Heart right ventricle (tissue), 16 donors: ENCODE measurements around the gene LBHD2. TPM values are rescaled to one million over a fixed set of nuclear protein-coding genes. Genes with fewer than 3 reads are reported as not detected.

Source experiments
- ATAC-seq, 8 donors: fragments of 200-7000 bp; cut with Tn5 transposase; one replicate each; pipeline ENCODE4 v1.9.1; 2020; ENCODE audit warnings: mild to moderate bottlenecking in 8 of 8, moderate library complexity in 8 of 8, moderate number of reproducible peaks in 1 of 8
- DNase-seq, 2 donors: peaks; one replicate each; pipeline ENCODE4 v3.0.0-alpha.2; 2020
- H3K27ac ChIP-seq, 10 donors: fragments of 200-600 bp; sonication (generic) in 2 of 10; one replicate each; pipeline versions ENCODE4 v1.5.0 to v1.8.0; 2020 to 2022; ENCODE audit warnings: mild to moderate bottlenecking in 3 of 10
- H3K27me3 ChIP-seq, 7 donors: fragments of 200-600 bp; one replicate each; pipeline ENCODE4 v1.8.0; 2021 to 2022; ENCODE audit warnings: mild to moderate bottlenecking in 2 of 7
- H3K36me3 ChIP-seq, 9 donors: fragments of 200-600 bp; sonication (generic) in 1 of 9; one replicate each; pipeline versions ENCODE4 v1.5.0 to v1.8.0; 2020 to 2022; ENCODE audit warnings: mild to moderate bottlenecking in 2 of 9
- H3K4me1 ChIP-seq, 9 donors: fragments of 200-600 bp; sonication (generic) in 1 of 9; one replicate each; pipeline versions ENCODE4 v1.5.0 to v1.8.0; 2020 to 2022; ENCODE audit warnings: mild to moderate bottlenecking in 4 of 9
- H3K4me3 ChIP-seq, 10 donors: fragments of 200-600 bp; sonication (generic) in 2 of 10; one replicate each; pipeline versions ENCODE4 v1.5.0 to v1.8.0; 2020 to 2022; ENCODE audit warnings: mild to moderate bottlenecking in 7 of 10, moderate library complexity in 2 of 10
- H3K9me3 ChIP-seq, 11 donors: fragments of 200-600 bp in 10 of 11; sonication (generic) in 2 of 11; one replicate each; pipeline versions ENCODE4 v1.5.0 to v1.8.0; 2013 to 2022; ENCODE audit warnings: mild to moderate bottlenecking in 2 of 11, control low read depth in 1 of 11, moderate library complexity in 1 of 11
- CTCF ChIP-seq, 9 donors: fragments of 200-600 bp; sonication (generic) in 2 of 9; IDR thresholded peaks; one replicate each; pipeline versions ENCODE4 v1.5.0 to v1.8.0; 2021 to 2022; ENCODE audit warnings: antibody characterized with exemption in 9 of 9, mild to moderate bottlenecking in 5 of 9, moderate library complexity in 1 of 9
- WGBS, 2 donors: extraction: QIAGEN DNeasy Blood & Tissue Kit; methylation state at CpG; one replicate each; pipeline ENCODE4 v1.1.7; 2013; ENCODE audit warnings: inconsistent platforms in 1 of 2; 5-methylcytosine and 5-hydroxymethylcytosine counted together
- intact Hi-C, 10 donors: fragments of 100-400 bp; cut with DNase I; formaldehyde crosslinking; loops; one replicate each; pipeline versions ENCODE4 v1.11.1 to v1.14.2; 2022
- polyA plus RNA-seq, 2 donors: library from polyadenylated mRNA; stranded (reverse); fragments of 200-250 nt; gene quantifications; one replicate each; pipeline ENCODE4 v1.2.3, GENCODE V29; 2013
- total RNA-seq, 10 donors: library from RNA; stranded (reverse); fragmentation: NEBNext Ultra II Directional in 3 of 10; extraction: Animal tissue kit (Norgen Biotek cat#: 25700) in 3 of 10; gene quantifications; one replicate each; pipeline versions ENCODE4 v1.2.1 to v1.2.4, GENCODE V29; 2021 to 2023
- donor health status: Arrhythmogenic right ventricular cardiomyopathy.
- donor health status: ischemic (EF 13 %, LVEDD 7.1; RV severe dilation, severe dysfunction).
- donor health status: healthy with polysubstance abuse.
- donor health status: DM: no; HTN: yes; CAD: no.
- donor health status: DM: no; HTN: no; CAD: no.
- donor health status: ischemic (EF 25% LVEDD 6.9; RV normal size, moderate dysfunction).
- donor health status: ischemic (EF 25% LVEDD 5.7; RV mildly dilated, moderate dysfunction).
- donor health status: healthy.
- donor health status: DM: yes; HTN: yes; CAD: no.
- donor health status: Ischemic cardiomyopathy.
- donor health status: ischemic (EF 35%, LVEDD 5.7; RV mildly dilated, moderate dysfunction).
- donor health status: nonischemic (EF 11% LVEDD 7.7; RV severe dilation, severe dysfunction).
- donor health status: DM: yes; HTN: yes; CAD: no.
- donor health status: PGD.
- donor health status: ischemic (EF 29% LVEDD 5.4; RV normal size, mild dysfunction).
- donor health status: nonischemic (EF 23%, LVEDD 6.1; RV moderate dilation, normal function).

Gene LBHD2
- total and polyA plus RNA-seq, 12 donors = 0.19 TPM; not detected in 11

DNA sequence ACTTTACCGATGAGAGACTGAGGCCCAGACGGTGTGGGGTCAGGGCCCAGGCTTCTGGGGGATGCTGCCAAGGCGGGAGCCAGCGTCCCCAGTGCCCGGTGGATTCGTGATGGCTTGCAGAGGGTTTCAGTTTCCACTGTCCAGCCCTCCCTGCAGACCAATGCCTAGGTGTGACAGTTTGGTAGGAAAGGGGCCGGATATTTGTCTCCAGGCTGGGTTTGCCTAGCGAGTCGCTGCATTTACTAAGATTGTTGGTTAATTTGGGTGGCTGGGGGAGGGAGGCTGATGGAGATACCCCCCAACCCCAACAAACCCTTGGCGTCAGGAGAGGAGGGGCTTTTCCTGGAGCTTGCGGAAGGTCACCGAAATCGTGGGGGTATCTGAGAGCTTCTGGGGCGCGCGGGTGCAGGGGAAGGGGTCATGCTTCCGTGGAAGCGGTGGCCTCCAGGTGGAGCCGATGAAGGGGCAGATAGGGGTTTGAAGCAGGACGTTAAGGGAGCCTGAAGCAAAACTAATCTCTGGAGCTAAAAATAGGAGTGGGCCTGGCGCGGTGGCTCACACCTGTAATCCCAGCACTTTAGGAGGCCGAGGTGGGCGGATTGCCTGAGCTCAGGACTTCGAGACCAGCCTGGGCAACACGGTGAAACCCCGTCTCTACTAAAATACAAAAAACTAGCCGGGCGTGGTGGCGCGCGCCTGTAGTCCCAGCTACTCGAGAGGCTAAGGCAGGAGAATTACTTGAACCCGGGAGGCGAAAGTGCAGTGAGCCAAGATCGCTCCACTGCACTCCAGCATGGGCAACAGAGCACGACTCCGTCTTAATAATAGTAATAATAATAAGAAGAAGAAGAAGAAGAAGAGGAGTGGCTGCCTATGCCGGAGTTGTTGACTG, 25.6 kb upstream of the LBHD2 start:
- peak; percentile 1 to 59 (median 14) for ATAC-seq
- peak overlapping the region; percentile 70 to 100 (median 78) for H3K4me3 ChIP-seq
- H3K4me1 ChIP-seq = peaks cover 12 to 51% (median 43%) of the 10 kb centered on the region in 9 donors
- H3K27ac ChIP-seq = peak overlapping the region; percentile 73 to 99 (median 88)
- no peak for TF ChIP-seq CTCF (IDR thresholded peaks at IDR 0.05)
- 42 to 46% methylated on average over 39 of the region's 39 CpGs for WGBS, 2 donors
- intact Hi-C loops = loop anchor here in 2 of 10 donors (5.0 to 10.0 kb wide), 3 partner anchors 36 to 786 kb away; partner anchors contain the start of genes PPP1R13B (in 1 of the 2) and RCOR1 (in 1 of the 2)
- H3K36me3 ChIP-seq = peaks cover 0 to 15% (median 0%) of the 10 kb centered on the region in 9 donors
- no peaks in the 10 kb centered on the region for H3K9me3 ChIP-seq
- H3K27me3 ChIP-seq = peaks cover 0 to 30% (median 0%) of the 10 kb centered on the region in 7 donors
- no peak for DNase-seq

GRCh38 chr14:103059556-103059955, 24.5 kb upstream of the LBHD2 start:
- peaks cover 0 to 30% (median 0%) of the 10 kb centered on the region in 7 donors for H3K27me3 ChIP-seq
- H3K4me3 ChIP-seq = no peak overlapping the region
- intact Hi-C loops = loop anchor here in 2 of 10 donors (5.0 to 10.0 kb wide), 3 partner anchors 37 to 785 kb away; partner anchors contain the start of genes PPP1R13B (in 1 of the 2) and RCOR1 (in 1 of the 2)
- DNase-seq (no peak), ATAC-seq (no peak)
- H3K4me1 ChIP-seq = peaks cover 12 to 43% (median 36%) of the 10 kb centered on the region in 9 donors
- no peak overlapping the region for H3K27ac ChIP-seq
- TF ChIP-seq CTCF (IDR thresholded peaks at IDR 0.05) = no peak
- H3K9me3 ChIP-seq = no peaks in the 10 kb centered on the region
- H3K36me3 ChIP-seq = peaks cover 0 to 9% (median 0%) of the 10 kb centered on the region in 9 donors
- 79 to 93% methylated on average over 5 of the region's 5 CpGs for WGBS, 2 donors

DNA sequence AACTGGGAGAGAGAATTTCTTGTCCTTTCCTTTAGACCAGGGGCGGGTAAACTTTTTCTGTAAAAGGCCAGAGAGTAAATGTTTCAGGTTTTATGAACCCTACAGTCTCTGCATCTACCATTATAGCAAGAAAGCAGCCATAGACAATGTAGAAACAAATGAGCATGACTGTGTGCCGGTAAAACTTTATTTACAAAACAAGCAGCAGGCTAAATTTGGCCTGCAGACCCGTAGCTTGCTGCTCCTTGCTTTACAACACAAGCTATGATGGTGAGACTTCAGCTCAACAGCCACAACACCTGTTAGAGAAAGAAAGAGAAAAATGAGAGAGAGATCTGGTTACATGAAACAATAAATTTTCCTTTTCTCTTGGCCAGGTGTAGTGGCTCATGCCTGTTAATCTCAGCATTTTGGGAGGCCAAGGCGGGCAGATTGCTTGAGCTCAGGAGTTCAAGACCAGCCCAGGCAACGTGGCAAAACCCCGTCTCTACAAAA, 22.5 kb upstream of the LBHD2 start:
- Histone ChIP-seq H3K4me1 (peaks cover 7 to 34% (median 29%) of the 10 kb centered on the region in 9 donors), H3K36me3 (no peaks in the 10 kb centered on the region), H3K4me3 (no peak overlapping the region), H3K27ac (no peak overlapping the region), H3K9me3 (no peaks in the 10 kb centered on the region), H3K27me3 (peaks cover 0 to 25% (median 0%) of the 10 kb centered on the region in 7 donors)
- TF ChIP-seq CTCF (IDR thresholded peaks at IDR 0.05) = no peak
- no peak for ATAC-seq
- 86 to 89% methylated on average over 6 of the region's 6 CpGs for WGBS, 2 donors
- intact Hi-C loops = no loop called here
- DNase-seq = no peak

- peaks cover 2 to 29% (median 20%) of the 10 kb centered on the region in 9 donors for H3K4me1 ChIP-seq
- no peak for TF ChIP-seq CTCF (IDR thresholded peaks at IDR 0.05)
- no peak overlapping the region for H3K27ac ChIP-seq
- H3K27me3 ChIP-seq = peaks cover 0 to 5% (median 0%) of the 10 kb centered on the region in 7 donors
- no peaks in the 10 kb centered on the region for H3K36me3 ChIP-seq
- intact Hi-C loops = no loop called here
- H3K9me3 ChIP-seq = no peaks in the 10 kb centered on the region
- H3K4me3 ChIP-seq = no peak overlapping the region
- ATAC-seq (no peak), DNase-seq (no peak)
- WGBS, 2 donors = 93 to 94% methylated on average over 4 of the region's 4 CpGs
Observed at GRCh38 chr14:103064436-103064835, 19.6 kb upstream of the LBHD2 start.
